Mesenchymal stem cell (in vitro differentiated cells and primary cell): ENCODE measurements around the gene NELFB.

Experiments
- DNase-seq: peaks from one replicate; pipeline ENCODE4 v3.0.0-alpha.2; 2013
- H2AFZ ChIP-seq: one replicate; pipeline ENCODE4 v1.6.1; 2013; ENCODE audit warnings: low read depth, mild to moderate bottlenecking, control low read depth, inconsistent platforms, low read length, moderate library complexity
- H2AK5ac ChIP-seq: 2 replicates; pipeline ENCODE4 v1.6.1; 2013; ENCODE audit warnings: low read length, moderate library complexity, mild to moderate bottlenecking, inconsistent platforms; ENCODE audit not compliant: severe bottlenecking
- H2BK120ac ChIP-seq: one replicate; pipeline ENCODE4 v1.6.1; 2013; ENCODE audit warnings: low read depth, mild to moderate bottlenecking, inconsistent platforms, low read length, moderate library complexity
- H2BK12ac ChIP-seq, 2 experiments: one replicate each; pipeline ENCODE4 v1.6.1; 2013; ENCODE audit warnings: inconsistent platforms in 2 of 2, low read length in 2 of 2, mild to moderate bottlenecking in 2 of 2, moderate library complexity in 2 of 2, control low read depth in 1 of 2
- H2BK15ac ChIP-seq: one replicate; pipeline ENCODE4 v1.6.1; 2013; ENCODE audit warnings: mild to moderate bottlenecking, low read depth, inconsistent platforms; ENCODE audit not compliant: poor library complexity, severe bottlenecking
- H2BK5ac ChIP-seq: 2 replicates; pipeline ENCODE4 v1.6.1; 2013; ENCODE audit warnings: low read depth, mild to moderate bottlenecking, low read length, control low read depth, inconsistent platforms; ENCODE audit not compliant: poor library complexity, severe bottlenecking
- H3K14ac ChIP-seq, 2 experiments: one replicate each; pipeline ENCODE4 v1.6.1; 2013; ENCODE audit warnings: inconsistent platforms in 2 of 2, low read length in 2 of 2, control low read depth in 1 of 2, mild to moderate bottlenecking in 1 of 2, moderate library complexity in 1 of 2
- H3K18ac ChIP-seq, 2 experiments: one replicate each; pipeline ENCODE4 v1.6.1; 2013; ENCODE audit warnings: inconsistent platforms in 2 of 2, low read length in 2 of 2, control low read depth in 1 of 2, low read depth in 1 of 2, mild to moderate bottlenecking in 1 of 2
- H3K23ac ChIP-seq, 2 experiments: one replicate each; pipeline ENCODE4 v1.6.1; 2013; ENCODE audit warnings: inconsistent platforms in 2 of 2, low read length in 2 of 2, mild to moderate bottlenecking in 2 of 2, moderate library complexity in 2 of 2, control low read depth in 1 of 2
- H3K27ac ChIP-seq: 2 replicates; pipeline ENCODE4 v1.5.1; 2013; ENCODE audit warnings: mild to moderate bottlenecking, moderate library complexity, low read length, control low read depth, inconsistent platforms; ENCODE audit not compliant: poor library complexity, severe bottlenecking
- H3K27me3 ChIP-seq, 2 experiments: 2 replicates each; pipeline versions ENCODE4 v1.6.1 to v1.7.0; 2013; ENCODE audit warnings: low read length in 2 of 2, mild to moderate bottlenecking in 2 of 2, moderate library complexity in 2 of 2, control low read depth in 1 of 2, inconsistent platforms in 1 of 2; ENCODE audit not compliant: control insufficient read depth in 1 of 2, insufficient read depth in 1 of 2
- H3K36me3 ChIP-seq, 2 experiments: 2 replicates each; pipeline versions ENCODE4 v1.6.1 to v1.7.0; 2013; ENCODE audit warnings: low read length in 2 of 2, control low read depth in 1 of 2, inconsistent platforms in 1 of 2, low read depth in 1 of 2, mild to moderate bottlenecking in 1 of 2; ENCODE audit not compliant: insufficient read depth in 2 of 2, control insufficient read depth in 1 of 2
- H3K4ac ChIP-seq, 2 experiments: one replicate each; pipeline ENCODE4 v1.6.1; 2013; ENCODE audit warnings: inconsistent platforms in 2 of 2, low read length in 2 of 2, mild to moderate bottlenecking in 2 of 2, moderate library complexity in 2 of 2, control low read depth in 1 of 2, low read depth in 1 of 2
- H3K4me1 ChIP-seq: 2 replicates; pipeline ENCODE4 v1.6.1; 2013; ENCODE audit warnings: low read depth, low read length, control low read depth; ENCODE audit not compliant: control insufficient read depth, insufficient read depth
- H3K4me2 ChIP-seq: 2 replicates; pipeline ENCODE4 v1.6.1; 2013; ENCODE audit warnings: low read length, mild to moderate bottlenecking, inconsistent platforms; ENCODE audit not compliant: poor library complexity, severe bottlenecking
- H3K4me3 ChIP-seq, 2 experiments: 2 replicates each; pipeline versions ENCODE4 v1.5.1 to v1.7.0; 2013; ENCODE audit warnings: low read length in 2 of 2, mild to moderate bottlenecking in 2 of 2, control low read depth in 1 of 2, low read depth in 1 of 2; ENCODE audit not compliant: insufficient read depth in 1 of 2
- H3K79me1 ChIP-seq: replicated peaks from 2 replicates; pipeline ENCODE4 v1.6.1; 2013; ENCODE audit warnings: mild to moderate bottlenecking, control low read depth, low read length, inconsistent platforms; ENCODE audit not compliant: poor library complexity, severe bottlenecking
- H3K9ac ChIP-seq: 2 replicates; pipeline ENCODE4 v1.7.0; 2013; ENCODE audit warnings: mild to moderate bottlenecking, low read length, moderate library complexity
- H3K9me3 ChIP-seq: 2 replicates; pipeline ENCODE4 v1.7.0; 2013; ENCODE audit warnings: mild to moderate bottlenecking, low read length; ENCODE audit not compliant: control insufficient read depth
- H4K8ac ChIP-seq: one replicate; pipeline ENCODE4 v1.6.1; 2013; ENCODE audit warnings: inconsistent platforms, mild to moderate bottlenecking, low read length, moderate library complexity
- H4K91ac ChIP-seq: one replicate; pipeline ENCODE4 v1.6.1; 2013; ENCODE audit warnings: mild to moderate bottlenecking, low read length, inconsistent platforms
- WGBS: methylation state at CpG from one replicate; pipeline ENCODE4 v1.1.7; 2013; ENCODE audit warnings: mixed read lengths; 5-methylcytosine and 5-hydroxymethylcytosine counted together

The NELFB gene

DNA sequence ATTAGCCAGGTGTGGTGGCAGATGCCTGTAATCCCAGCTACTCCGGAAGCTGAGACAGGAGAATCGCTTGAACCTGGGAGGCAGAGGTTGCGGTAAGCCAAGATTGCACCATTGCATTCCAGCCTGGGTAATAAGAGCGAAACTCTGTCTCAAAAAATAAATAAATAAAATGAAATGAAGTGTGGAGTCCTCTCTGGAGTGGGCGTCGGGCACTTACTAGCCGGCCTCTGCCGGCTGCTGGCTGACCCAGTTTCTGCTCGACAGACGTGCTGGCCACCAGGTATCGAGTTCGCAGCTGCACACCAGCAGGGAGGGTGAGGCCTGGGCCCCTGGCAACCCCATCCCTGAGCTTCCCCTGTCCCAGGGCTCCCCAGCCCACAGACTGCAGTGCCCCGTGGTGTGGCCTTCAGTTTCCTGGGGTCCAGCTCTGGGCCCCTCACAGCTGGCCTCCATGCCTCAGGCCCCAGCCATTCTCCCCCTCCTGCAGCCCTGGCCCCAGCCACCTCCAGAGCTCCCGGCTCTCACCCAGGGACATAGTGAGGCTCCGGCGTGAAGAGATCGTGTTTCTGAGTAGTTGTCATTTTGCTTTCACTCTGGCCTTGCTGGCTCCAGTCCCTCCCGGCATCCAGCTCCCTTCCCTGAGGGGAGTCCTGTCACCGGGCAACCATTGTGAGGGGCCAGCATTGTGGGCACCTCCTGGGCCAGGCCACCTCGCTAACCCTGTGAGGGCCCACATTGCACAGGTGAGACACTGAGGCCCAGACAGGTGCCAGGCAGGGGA, 7.8 kb upstream of the NELFB start:
- Histone ChIP-seq H3K4me3 (no peak overlapping the region), H3K18ac (no peak overlapping the region), H4K91ac (no peak overlapping the region), H3K36me3 (peaks cover 17 to 20% of the 10 kb centered on the region in 2 experiments), H4K8ac (no peak overlapping the region), H3K79me1 (no peaks in the 10 kb centered on the region), H3K27ac (no peak overlapping the region), H2BK12ac (peak overlapping the region in 1 of 2 experiments; percentile 31), H3K27me3 (peaks cover 0 to 17% of the 10 kb centered on the region in 2 experiments), H3K23ac (no peak overlapping the region), H3K9me3 (no peaks in the 10 kb centered on the region), H3K4ac (no peak overlapping the region), H2AFZ (no peak overlapping the region), H2BK120ac (no peak overlapping the region), H3K14ac (no peak overlapping the region), H2BK15ac (no peak overlapping the region), H2BK5ac (no peak overlapping the region), H3K4me2 (no peak overlapping the region), H3K4me1 (peaks cover 45% of the 10 kb centered on the region), H2AK5ac (no peak overlapping the region), H3K9ac (no peak overlapping the region)
- DNase-seq, result no peak
- WGBS, result 76% methylated on average over 19 of the region's 20 CpGs

DNA sequence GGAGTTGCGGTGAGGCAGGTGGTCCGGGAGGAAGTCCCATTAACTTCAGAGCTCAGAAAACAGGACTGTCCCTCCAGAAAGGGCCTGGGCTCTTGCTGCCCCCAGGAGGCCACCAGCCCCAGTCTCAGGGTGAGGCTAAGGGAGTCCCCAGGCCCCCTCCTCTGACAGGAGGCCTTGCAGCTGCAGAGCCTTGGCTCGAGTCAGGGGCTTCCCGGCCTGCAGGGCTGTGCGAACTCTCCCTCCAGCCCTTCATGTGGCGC, 7.3 kb upstream of the NELFB start:
- H3K4me3 ChIP-seq, result no peak overlapping the region
- H3K18ac ChIP-seq, result no peak overlapping the region
- no peak overlapping the region for H3K27ac ChIP-seq
- no peak overlapping the region for H2BK12ac ChIP-seq
- H3K9me3 ChIP-seq, result no peaks in the 10 kb centered on the region
- H4K91ac ChIP-seq, result no peak overlapping the region
- H3K14ac ChIP-seq, result no peak overlapping the region
- 85% methylated on average over 5 of the region's 6 CpGs for WGBS
- H3K4me2 ChIP-seq, result no peak overlapping the region
- H3K36me3 ChIP-seq, result peaks cover 12 to 14% of the 10 kb centered on the region in 2 experiments
- no peak overlapping the region for H3K9ac ChIP-seq
- no peak for DNase-seq
- no peaks in the 10 kb centered on the region for H3K79me1 ChIP-seq
- H3K23ac ChIP-seq, result no peak overlapping the region
- no peak overlapping the region for H3K4ac ChIP-seq
- H2BK5ac ChIP-seq, result no peak overlapping the region
- H3K4me1 ChIP-seq, result peaks cover 40% of the 10 kb centered on the region
- no peak overlapping the region for H4K8ac ChIP-seq
- peaks cover 0 to 17% of the 10 kb centered on the region in 2 experiments for H3K27me3 ChIP-seq
- no peak overlapping the region for H2AFZ ChIP-seq
- H2BK120ac ChIP-seq, result no peak overlapping the region
- H2AK5ac ChIP-seq, result no peak overlapping the region
- no peak overlapping the region for H2BK15ac ChIP-seq

DNA sequence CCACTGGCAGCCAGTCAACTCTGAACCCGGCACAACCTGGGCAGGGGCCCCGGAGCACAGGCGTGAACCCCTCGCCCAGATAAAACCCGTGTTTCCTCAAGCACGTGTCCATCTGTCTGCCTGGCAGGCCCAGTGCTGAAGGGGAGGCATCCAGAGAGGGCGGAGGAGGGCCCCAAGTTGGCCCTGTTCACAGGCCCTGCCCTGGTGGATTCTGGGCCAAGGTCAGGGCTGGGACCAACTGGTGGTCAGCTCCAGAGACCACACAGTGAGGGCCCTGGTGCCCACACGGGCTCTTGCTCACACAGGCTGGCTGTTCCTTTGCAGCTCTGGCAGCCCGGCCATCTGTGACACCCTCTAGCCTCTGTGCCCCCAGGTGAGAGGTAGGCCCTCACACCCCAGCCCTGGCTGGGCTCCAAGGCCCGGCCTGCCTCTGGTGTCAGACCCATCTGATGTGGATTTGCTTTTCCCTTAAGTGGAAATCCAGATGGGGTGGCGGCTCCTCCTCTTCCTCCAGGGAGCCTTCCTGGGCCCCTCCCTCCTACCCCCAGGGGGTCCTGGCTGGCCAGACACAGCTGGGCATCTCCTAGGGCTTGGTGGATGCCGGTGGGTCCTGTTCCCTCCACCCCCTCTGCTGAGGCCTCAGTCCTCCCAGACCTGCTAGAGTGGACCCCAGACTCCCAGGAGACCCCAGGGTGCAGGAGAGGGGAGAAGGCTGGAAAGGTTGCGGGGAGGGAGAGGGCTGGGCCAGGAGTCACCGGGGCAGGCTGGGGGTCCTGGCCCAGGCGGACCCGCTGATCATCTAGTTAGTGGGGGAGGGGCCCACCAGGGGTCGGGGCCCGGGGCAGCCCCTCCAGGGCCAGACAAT, 4.6 kb upstream of the NELFB start:
- Histone ChIP-seq H4K91ac (no peak overlapping the region), H4K8ac (no peak overlapping the region)
- WGBS, result 73% methylated on average over 17 of the region's 18 CpGs

DNA sequence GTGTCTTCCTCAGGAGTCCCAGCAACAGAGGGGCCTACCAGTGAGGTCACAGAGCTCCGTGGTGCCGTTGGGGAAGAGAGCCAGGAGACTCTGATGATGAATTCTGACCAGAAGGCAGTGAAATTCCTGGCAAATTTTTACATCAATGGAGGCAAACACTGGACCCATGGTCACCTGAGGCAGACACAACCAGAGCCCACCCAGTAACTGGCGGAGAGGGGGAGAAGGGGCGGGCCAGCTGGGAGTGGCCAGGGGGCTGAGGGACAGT, 4.0 kb upstream of the NELFB start, which contains the start of gene STPG3:
TSS of gene STPG3 (plus strand) at position 93 of the 268 bp plus-strand sequence. CDS start at position 94, 1 bp downstream.
- peaks cover 0 to 7% of the 10 kb centered on the region in 2 experiments for H3K27me3 ChIP-seq
- no peak within 1 kb of the TSS for H2AK5ac ChIP-seq
- peak within 1 kb of the TSS in 1 of 2 experiments; percentile 11 for H2BK12ac ChIP-seq
- H4K91ac ChIP-seq, result no peak within 1 kb of the TSS
- H4K8ac ChIP-seq, result no peak within 1 kb of the TSS
- no peak within 1 kb of the TSS for H3K18ac ChIP-seq
- no peak within 1 kb of the TSS for H2BK5ac ChIP-seq
- no peak within 1 kb of the TSS for H3K4ac ChIP-seq
- peaks cover 0 to 6% of the 10 kb centered on the region in 2 experiments for H3K36me3 ChIP-seq
- no peak within 1 kb of the TSS for H2AFZ ChIP-seq
- H3K4me2 ChIP-seq, result no peak within 1 kb of the TSS
- 75% methylated on average over 4 of the region's 4 CpGs for WGBS
- H3K9ac ChIP-seq, result no peak within 1 kb of the TSS
- H3K27ac ChIP-seq, result no peak within 1 kb of the TSS
- no peak for DNase-seq
- no peaks in the 10 kb centered on the region for H3K9me3 ChIP-seq
- H2BK120ac ChIP-seq, result no peak within 1 kb of the TSS
- peaks cover 2% of the 10 kb centered on the region for H3K79me1 ChIP-seq
- no peak within 1 kb of the TSS for H3K14ac ChIP-seq
- peaks cover 31% of the 10 kb centered on the region for H3K4me1 ChIP-seq
- peak within 1 kb of the TSS in 1 of 2 experiments; percentile 7 for H3K4me3 ChIP-seq
- H2BK15ac ChIP-seq, result peak within 1 kb of the TSS; percentile 33
- H3K23ac ChIP-seq, result no peak within 1 kb of the TSS

More for the DNA sequence above, 4.6 kb upstream of the NELFB start:
- no peak overlapping the region for H3K4me3 ChIP-seq
- H3K9me3 ChIP-seq, result no peaks in the 10 kb centered on the region
- H2AFZ ChIP-seq, result no peak overlapping the region
- peaks cover 0 to 13% of the 10 kb centered on the region in 2 experiments for H3K27me3 ChIP-seq
- no peak overlapping the region for H3K18ac ChIP-seq
- peaks cover 0 to under 1% of the 10 kb centered on the region in 2 experiments for H3K36me3 ChIP-seq
- peaks cover 2% of the 10 kb centered on the region for H3K79me1 ChIP-seq
- no peak overlapping the region for H2BK5ac ChIP-seq
- no peak for DNase-seq
- H2BK120ac ChIP-seq, result no peak overlapping the region
- no peak overlapping the region for H2BK12ac ChIP-seq
- H3K27ac ChIP-seq, result no peak overlapping the region
- no peak overlapping the region for H3K4ac ChIP-seq
- H3K23ac ChIP-seq, result no peak overlapping the region
- H3K4me2 ChIP-seq, result no peak overlapping the region
- H2BK15ac ChIP-seq, result no peak overlapping the region
- peaks cover 28% of the 10 kb centered on the region for H3K4me1 ChIP-seq
- no peak overlapping the region for H2AK5ac ChIP-seq
- H3K9ac ChIP-seq, result no peak overlapping the region
- H3K14ac ChIP-seq, result no peak overlapping the region
